A549 (cell line): ENCODE results near the gene CD9. TPM values are rescaled to one million over a fixed set of nuclear protein-coding genes. Genes with fewer than 3 reads are reported as not detected.

ENCODE experiments used
- ATAC-seq, 2 experiments: fragments of 200-7000 bp in 1 of 2; fragments of >200 bp in 1 of 2; cut with Nextera tagmentation in 1 of 2; cut with Tn5 transposase in 1 of 2; 3 replicates each; pipeline versions ENCODE4 v1.8.0 to v1.9.1; 2018 to 2020; ENCODE audit warnings: mild to moderate bottlenecking in 1 of 2, moderate library complexity in 1 of 2
- CTCF ChIA-PET: fragments of 300-600 bp; sonication (Branson Sonifier 250); formaldehyde crosslinking; extraction: SDS; loops from one replicate; lab custom pipeline; 2021; ENCODE audit warnings: antibody characterized with exemption, inconsistent platforms; lab: Yijun Ruan, JAX
- POLR2A ChIA-PET: fragments of 350-600 bp; formaldehyde crosslinking; extraction: SDS; loops from one replicate; lab custom pipeline; 2021; ENCODE audit warnings: antibody characterized with exemption, inconsistent platforms; lab: Yijun Ruan, JAX
- DNase-seq, 2 experiments: peaks; one replicate each; pipeline versions ENCODE4 v3.0.0 to v3.0.0-alpha.2; 2011 to 2016; ENCODE audit warnings: low read depth in 1 of 2, low spot score in 1 of 2
- FAIRE-seq: peaks from 2 replicates; lab custom pipeline; 2011; peaks lifted over from hg19 to GRCh38; lab: Jason Lieb, UNC
- H3K27ac ChIP-seq, 2 experiments: fragments of >200 bp; sonication (Bioruptor Twin); formaldehyde crosslinking; 3 replicates each; pipeline ENCODE4 v1.5.1; 2016 to 2017
- H3K4me1 ChIP-seq: fragments of >200 bp; sonication (Bioruptor Twin); formaldehyde crosslinking; 3 replicates; pipeline ENCODE4 v1.6.1; 2016
- H3K4me2 ChIP-seq: fragments of >200 bp; sonication (Bioruptor Twin); formaldehyde crosslinking; 3 replicates; pipeline ENCODE4 v1.6.1; 2016
- H3K4me3 ChIP-seq: fragments of >200 bp; sonication (Bioruptor Twin); formaldehyde crosslinking; 3 replicates; pipeline ENCODE4 v1.5.1; 2016
- H3K9me3 ChIP-seq: fragments of >200 bp; sonication (Bioruptor Twin); formaldehyde crosslinking; 3 replicates; pipeline ENCODE4 v1.6.1; 2016
- CBX2 ChIP-seq: fragments of 200-600 bp; sonication (generic); IDR thresholded peaks from 2 replicates; pipeline ENCODE4 v1.6.1; 2016; ENCODE audit warnings: low read depth, mild to moderate bottlenecking, borderline replicate concordance
- CHD2 ChIP-seq: fragments of 150-350 bp; IDR thresholded peaks from 2 replicates; pipeline ENCODE4 v1.6.1; 2014; ENCODE audit warnings: low read length; ENCODE audit not compliant: partially characterized antibody
- CHD4 ChIP-seq: fragments of 200-600 bp; sonication (generic); IDR thresholded peaks from 2 replicates; pipeline ENCODE4 v1.6.1; 2016; ENCODE audit warnings: antibody characterized with exemption, mild to moderate bottlenecking, borderline replicate concordance
- EHF ChIP-seq: fragments of 250-450 bp; sonication (Bioruptor Pico); IDR thresholded peaks from 2 replicates; pipeline ENCODE4 v1.5.0; 2020; ENCODE audit warnings: mild to moderate bottlenecking
- FOSB ChIP-seq: fragments of 250-450 bp; sonication (Bioruptor Pico); IDR thresholded peaks from 2 replicates; pipeline ENCODE4 v1.5.0; 2020; ENCODE audit warnings: mild to moderate bottlenecking, moderate library complexity
- FOSL2 ChIP-seq, 2 experiments: fragments of 450-650 bp in 1 of 2; fragments of >200 bp in 1 of 2; sonication (Bioruptor Twin) in 1 of 2; formaldehyde crosslinking; IDR thresholded peaks; 2 replicates each; pipeline versions ENCODE4 v1.5.0 to v1.6.1; 2016 to 2020; ENCODE audit warnings: mild to moderate bottlenecking in 1 of 2, moderate library complexity in 1 of 2
- GATA3 ChIP-seq: IDR thresholded peaks from 2 replicates; pipeline ENCODE4 v1.6.1; 2012; ENCODE audit warnings: borderline replicate concordance
- HEYL ChIP-seq: fragments of 250-450 bp; sonication (Bioruptor Pico); IDR thresholded peaks from 2 replicates; pipeline ENCODE4 v1.8.0; 2021; ENCODE audit warnings: mild to moderate bottlenecking, moderate library complexity
- MAFK ChIP-seq: fragments of 450-650 bp; IDR thresholded peaks from 2 replicates; pipeline ENCODE4 v1.6.1; 2014; ENCODE audit not compliant: partially characterized antibody
- NR3C1 ChIP-seq: fragments of >200 bp; sonication (Bioruptor Twin); formaldehyde crosslinking; IDR thresholded peaks from 3 replicates; pipeline ENCODE4 v1.6.1; 2017
- RNF2 ChIP-seq: fragments of 200-600 bp; sonication (generic); IDR thresholded peaks from 2 replicates; pipeline ENCODE4 v1.6.1; 2016; ENCODE audit warnings: low read depth, mild to moderate bottlenecking, antibody characterized with exemption, moderate library complexity, borderline replicate concordance
- SMC3 ChIP-seq: fragments of >200 bp; sonication (Bioruptor Twin); formaldehyde crosslinking; IDR thresholded peaks from 3 replicates; pipeline ENCODE4 v1.6.1; 2018; ENCODE audit warnings: inconsistent platforms
- TP53 ChIP-seq: fragments of 250-450 bp; sonication (Bioruptor Pico); IDR thresholded peaks from 2 replicates; pipeline ENCODE4 v1.5.0; 2021; ENCODE audit warnings: mild to moderate bottlenecking, moderate library complexity
- ZC3H11A ChIP-seq: fragments of 450-650 bp; IDR thresholded peaks from 2 replicates; pipeline ENCODE4 v1.6.1; 2014; ENCODE audit warnings: antibody characterized with exemption, mild to moderate bottlenecking
- ZFP36 ChIP-seq: fragments of 450-650 bp; IDR thresholded peaks from 2 replicates; pipeline ENCODE4 v1.6.1; 2014; ENCODE audit warnings: borderline replicate concordance; ENCODE audit not compliant: partially characterized antibody
- ZSCAN20 ChIP-seq: fragments of 250-450 bp; sonication (Bioruptor Pico); IDR thresholded peaks from 2 replicates; pipeline ENCODE4 v1.8.0; 2022; ENCODE audit warnings: mild to moderate bottlenecking, moderate library complexity
- WGBS: methylation state at CpG from one replicate; pipeline ENCODE4 v1.1.6; 2017; ENCODE audit errors: missing lambda C conversion rate; 5-methylcytosine and 5-hydroxymethylcytosine counted together
- polyA plus RNA-seq, 4 experiments: library from polyadenylated mRNA; depleted of rRNA in 3 of 4; stranded (reverse); fragments of >200 nt; fragmentation: RNase III in 1 of 4; extraction: RNeasy Plus Mini Kit Qiagen cat#74134 plus additional on column Dnase treatment in 1 of 4; gene quantifications; 2 replicates in 3 of 4; 3 replicates in 1 of 4; pipeline ENCODE4 v1.2.3, GENCODE V29; 2011 to 2017
- TF ChIP-seq, protein P1 (sequence below): fragments of 250-450 bp; sonication (Bioruptor Pico); IDR thresholded peaks from 2 replicates; pipeline ENCODE4 v1.5.0; 2020; ENCODE audit warnings: low read depth, mild to moderate bottlenecking, moderate library complexity
- TF ChIP-seq, protein P2 (sequence below): IDR thresholded peaks from 2 replicates; pipeline ENCODE4 v1.6.1; 2012; ENCODE audit warnings: low read depth, borderline replicate concordance
- TF ChIP-seq, protein P3 (sequence below): fragments of 450-650 bp; IDR thresholded peaks from 2 replicates; pipeline ENCODE4 v1.6.1; 2014; ENCODE audit warnings: antibody characterized with exemption

CD9 gene
- polyA plus RNA-seq, 2 of the 4 experiments (the other 2 are of a cell fraction): 116 to 185 TPM

DNA sequence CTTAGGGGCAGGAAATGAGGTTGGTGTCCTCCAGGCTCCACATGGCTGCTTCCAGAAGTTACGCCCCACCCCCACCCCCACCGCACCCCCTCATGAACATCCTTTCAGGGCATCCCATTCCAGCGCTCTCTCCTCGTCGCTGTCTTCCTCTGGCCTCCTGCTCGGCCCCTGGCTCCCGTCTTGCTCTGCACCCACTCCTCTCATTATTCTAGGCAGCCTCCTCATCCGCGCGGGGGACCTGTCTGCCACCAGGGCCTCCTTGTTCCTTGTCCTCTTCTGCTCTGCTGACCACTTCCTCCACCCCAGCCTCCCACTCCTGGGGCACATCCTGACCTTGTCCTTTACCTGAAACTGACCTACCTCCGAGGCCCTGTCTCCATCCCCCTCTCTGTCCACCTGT lies 80.5 kb downstream of the CD9 start:
- WGBS: 90% methylated on average over 10 of the region's 11 CpGs
- H3K4me3 ChIP-seq: no peak overlapping the region
- POLR2A ChIA-PET: interaction anchor here (1.3 to 2.4 kb wide), 3 partner anchors 15 to 85 kb away, joined by 3 to 7 read pairs (median 7); partner anchors contain the start of gene CD9
- ATAC-seq (no peak), DNase-seq (no peak), FAIRE-seq (no peak)
- no peak for TF ChIP-seq CBX2
- TF ChIP-seq SMC3: no peak
- no peak for TF ChIP-seq EHF
- peaks cover 40% of the 10 kb centered on the region for H3K4me1 ChIP-seq
- peak overlapping the region; percentile 92 for H3K4me2 ChIP-seq
- no peaks in the 10 kb centered on the region for H3K9me3 ChIP-seq
- CTCF ChIA-PET: interaction anchor here (0.6 to 10.2 kb wide), 9 partner anchors 20 to 324 kb away, joined by 3 to 529 read pairs (median 38); partner anchors contain the start of gene CD9
- H3K27ac ChIP-seq: peak overlapping the region; percentile 97

DNA sequence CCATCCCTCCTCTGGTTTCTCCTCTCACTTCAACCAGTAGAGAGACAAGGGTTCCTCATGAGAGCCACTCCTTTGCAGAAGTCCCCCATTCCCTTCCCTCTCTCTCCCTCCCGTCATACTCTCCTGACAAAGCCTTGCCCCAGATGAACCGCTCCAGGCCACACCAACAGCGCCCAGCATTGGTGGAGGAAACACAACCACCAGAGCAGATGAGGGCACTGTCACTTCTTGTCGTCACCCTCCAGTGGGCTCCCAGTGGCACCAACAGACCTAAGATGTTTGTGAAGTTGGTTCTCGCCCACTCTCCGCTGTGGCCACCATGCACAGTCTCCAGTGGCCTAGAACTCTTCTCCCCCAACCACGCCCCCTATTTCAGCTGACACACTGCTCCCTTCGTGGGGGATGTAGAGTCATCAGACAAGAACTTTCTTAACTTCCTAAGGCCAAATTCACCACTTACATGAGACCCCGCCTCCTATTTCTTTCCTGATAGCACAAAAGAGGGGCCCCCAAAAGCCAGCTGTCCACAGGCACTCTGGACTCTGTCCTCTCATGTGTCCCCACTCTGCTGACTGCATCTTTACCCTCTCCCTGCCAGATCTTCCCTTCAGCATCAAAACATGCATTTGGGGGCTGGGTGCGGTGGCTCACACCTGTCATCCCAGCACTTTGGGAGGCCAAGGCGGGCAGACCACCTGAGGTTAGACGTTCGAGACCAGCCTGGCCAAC lies 81.0 kb downstream of the CD9 start:
- 93% methylated on average over 13 of the region's 13 CpGs for WGBS
- FAIRE-seq: no peak
- POLR2A ChIA-PET: no interaction called here

DNA sequence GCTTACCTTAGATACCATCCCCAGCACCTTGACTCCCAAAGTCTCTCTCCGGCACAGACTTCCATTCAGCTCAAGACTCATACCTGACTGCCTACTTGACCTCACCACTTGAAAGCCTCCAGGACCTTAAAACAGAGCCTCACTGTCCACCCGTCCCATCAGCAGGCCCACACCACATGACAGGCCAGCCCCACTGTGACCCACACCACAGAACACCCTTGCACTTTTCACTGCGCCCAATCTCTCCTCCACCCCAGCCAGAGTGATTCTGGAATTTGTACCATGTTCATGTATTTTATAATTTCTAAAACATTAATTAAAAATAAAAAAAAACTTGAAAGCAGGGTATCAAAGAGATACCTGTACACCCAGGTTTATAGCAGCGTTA lies 82.2 kb downstream of the CD9 start:
- no peak for DNase-seq
- H3K27ac ChIP-seq: peak overlapping the region in 1 of 2 experiments; percentile 97; a peak in 2 of 6 replicates
- POLR2A ChIA-PET: no interaction called here
- FAIRE-seq: no peak
- CTCF ChIA-PET: interaction anchor here (0.6 to 8.2 kb wide), 8 partner anchors 48 to 293 kb away, joined by 3 to 223 read pairs (median 6); partner anchors contain the start of gene CD9
- no peak for TF ChIP-seq ZSCAN20 (CRISPR knock-in tag)
- TF ChIP-seq HEYL (CRISPR knock-in tag): no peak
- TF ChIP-seq FOSB: no peak
- no peak for TF ChIP-seq ZC3H11A
- TF ChIP-seq, protein P1, sequence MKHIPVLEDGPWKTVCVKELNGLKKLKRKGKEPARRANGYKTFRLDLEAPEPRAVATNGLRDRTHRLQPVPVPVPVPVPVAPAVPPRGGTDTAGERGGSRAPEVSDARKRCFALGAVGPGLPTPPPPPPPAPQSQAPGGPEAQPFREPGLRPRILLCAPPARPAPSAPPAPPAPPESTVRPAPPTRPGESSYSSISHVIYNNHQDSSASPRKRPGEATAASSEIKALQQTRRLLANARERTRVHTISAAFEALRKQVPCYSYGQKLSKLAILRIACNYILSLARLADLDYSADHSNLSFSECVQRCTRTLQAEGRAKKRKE (CRISPR knock-in tag): no peak
- no peak for TF ChIP-seq MAFK
- no peak for TF ChIP-seq CHD4
- no peak for TF ChIP-seq NR3C1
- TF ChIP-seq, protein P2, sequence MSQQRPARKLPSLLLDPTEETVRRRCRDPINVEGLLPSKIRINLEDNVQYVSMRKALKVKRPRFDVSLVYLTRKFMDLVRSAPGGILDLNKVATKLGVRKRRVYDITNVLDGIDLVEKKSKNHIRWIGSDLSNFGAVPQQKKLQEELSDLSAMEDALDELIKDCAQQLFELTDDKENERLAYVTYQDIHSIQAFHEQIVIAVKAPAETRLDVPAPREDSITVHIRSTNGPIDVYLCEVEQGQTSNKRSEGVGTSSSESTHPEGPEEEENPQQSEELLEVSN: no peak
- TF ChIP-seq EHF: no peak
- TF ChIP-seq ZFP36: no peak
- TF ChIP-seq, all 56 proteins: peak for 0
- ATAC-seq: no peak
- 91% methylated on average over 4 of the region's 4 CpGs for WGBS
- Histone ChIP-seq H3K4me2 (no peak overlapping the region), H3K4me3 (no peak overlapping the region), H3K4me1 (peaks cover 47% of the 10 kb centered on the region), H3K9me3 (no peaks in the 10 kb centered on the region)

More for the DNA sequence above, 81.0 kb downstream of the CD9 start:
- Histone ChIP-seq H3K9me3 (no peaks in the 10 kb centered on the region), H3K27ac (peak overlapping the region; percentile 97), H3K4me1 (peaks cover 44% of the 10 kb centered on the region), H3K4me3 (no peak overlapping the region)
- CTCF ChIA-PET: interaction anchor here (0.9 to 8.2 kb wide), 4 partner anchors 47 to 292 kb away, joined by 3 to 223 read pairs (median 30); partner anchors contain the start of gene CD9
- ATAC-seq (no peak), DNase-seq (no peak)
- TF ChIP-seq GATA3 (no peak), CHD2 (no peak), FOSL2 (IDR thresholded peaks at IDR 0.05) (no peak), FOSL2 (CRISPR knock-in tag; IDR thresholded peaks at IDR 0.05) (no peak), CBX2 (no peak), TP53 (no peak), RNF2 (no peak)
- TF ChIP-seq, protein P3, sequence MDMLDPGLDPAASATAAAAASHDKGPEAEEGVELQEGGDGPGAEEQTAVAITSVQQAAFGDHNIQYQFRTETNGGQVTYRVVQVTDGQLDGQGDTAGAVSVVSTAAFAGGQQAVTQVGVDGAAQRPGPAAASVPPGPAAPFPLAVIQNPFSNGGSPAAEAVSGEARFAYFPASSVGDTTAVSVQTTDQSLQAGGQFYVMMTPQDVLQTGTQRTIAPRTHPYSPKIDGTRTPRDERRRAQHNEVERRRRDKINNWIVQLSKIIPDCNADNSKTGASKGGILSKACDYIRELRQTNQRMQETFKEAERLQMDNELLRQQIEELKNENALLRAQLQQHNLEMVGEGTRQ: no peak
- TF ChIP-seq, all 56 proteins: peak for 0
- peak overlapping the region; percentile 92 for H3K4me2 ChIP-seq
